IMR-90 (cell line): ENCODE data around the gene PON1. TPM values are rescaled to one million over a fixed set of nuclear protein-coding genes. Genes with fewer than 3 reads are reported as not detected.

Source experiments
- ATAC-seq: fragments of 200-7000 bp; cut with Tn5 transposase; 2 replicates; pipeline ENCODE4 v1.9.1; 2020; ENCODE audit warnings: low read depth, mild to moderate bottlenecking, moderate library complexity
- BruUV-seq: library from RNA; stranded (reverse); fragments of 400-500 nt; replicated peaks from 2 replicates; lab custom pipeline; 2021; lab: Mats Ljungman, UMichigan
- CTCF ChIA-PET: fragments of 300-600 bp; formaldehyde crosslinking; extraction: SDS; loops from one replicate; lab custom pipeline; 2021; ENCODE audit warnings: antibody characterized with exemption; lab: Yijun Ruan, JAX
- POLR2A ChIA-PET: fragments of 300-600 bp; sonication (Branson Sonifier 250); formaldehyde crosslinking; loops from one replicate; lab custom pipeline; 2022; ENCODE audit warnings: antibody characterized with exemption; ENCODE audit not compliant: unreplicated experiment; lab: Charles Lee
- DNase-seq: peaks from one replicate; pipeline ENCODE4 v3.0.0; 2013
- H2AFZ ChIP-seq: replicated peaks from 2 replicates; pipeline ENCODE3; 2013; ENCODE audit warnings: low read length, mild to moderate bottlenecking; ENCODE audit not compliant: poor library complexity
- H2AK5ac ChIP-seq: 2 replicates; pipeline ENCODE4 v1.6.1; 2013; ENCODE audit warnings: low read depth, low read length, inconsistent platforms
- H2AK9ac ChIP-seq: replicated peaks from 2 replicates; pipeline ENCODE3; 2013; ENCODE audit warnings: mild to moderate bottlenecking, low read depth, low read length, moderate library complexity; ENCODE audit not compliant: poor library complexity
- H2BK120ac ChIP-seq: 2 replicates; pipeline ENCODE4 v1.6.1; 2013; ENCODE audit warnings: low read depth, low read length, inconsistent platforms
- H2BK15ac ChIP-seq: 3 replicates; pipeline ENCODE4 v1.6.1; 2013; ENCODE audit warnings: low read depth, low read length, inconsistent platforms
- H2BK20ac ChIP-seq: 2 replicates; pipeline ENCODE4 v1.6.1; 2013; ENCODE audit warnings: low read depth, mild to moderate bottlenecking, inconsistent platforms, low read length, moderate library complexity
- H2BK5ac ChIP-seq: 2 replicates; pipeline ENCODE4 v1.6.1; 2013; ENCODE audit warnings: mild to moderate bottlenecking, low read depth, low read length, inconsistent platforms; ENCODE audit not compliant: poor library complexity, severe bottlenecking
- H3K14ac ChIP-seq: replicated peaks from 2 replicates; pipeline ENCODE4 v1.6.1; 2013; ENCODE audit warnings: low read depth, low read length, inconsistent platforms
- H3K18ac ChIP-seq: 2 replicates; pipeline ENCODE4 v1.6.1; 2013; ENCODE audit warnings: low read depth, low read length, control low read depth
- H3K23ac ChIP-seq: 2 replicates; pipeline ENCODE4 v1.6.1; 2013; ENCODE audit warnings: low read depth, low read length, inconsistent platforms
- H3K27ac ChIP-seq: 2 replicates; pipeline ENCODE4 v1.5.1; 2013; ENCODE audit warnings: mild to moderate bottlenecking, control low read depth, low read length; ENCODE audit not compliant: insufficient read depth
- H3K27me3 ChIP-seq: 2 replicates; pipeline ENCODE4 v1.6.1; 2013; ENCODE audit warnings: low read length; ENCODE audit not compliant: control insufficient read depth, insufficient read depth
- H3K36me3 ChIP-seq: 2 replicates; pipeline ENCODE4 v1.6.1; 2013; ENCODE audit warnings: low read length, mixed read lengths; ENCODE audit not compliant: control insufficient read depth, insufficient read depth
- H3K4ac ChIP-seq: 2 replicates; pipeline ENCODE4 v1.6.1; 2013; ENCODE audit warnings: low read depth, low read length, inconsistent platforms
- H3K4me1 ChIP-seq: 2 replicates; pipeline ENCODE4 v1.6.1; 2013; ENCODE audit warnings: low read length, mixed read lengths; ENCODE audit not compliant: control insufficient read depth, insufficient read depth
- H3K4me2 ChIP-seq: 2 replicates; pipeline ENCODE4 v1.6.1; 2013; ENCODE audit warnings: low read depth, mild to moderate bottlenecking, control low read depth, low read length, moderate library complexity
- H3K4me3 ChIP-seq: 2 replicates; pipeline ENCODE4 v1.5.1; 2013; ENCODE audit warnings: low read depth, mild to moderate bottlenecking, control low read depth, low read length, moderate library complexity; ENCODE audit not compliant: insufficient read depth
- H3K56ac ChIP-seq: 2 replicates; pipeline ENCODE4 v1.6.1; 2013; ENCODE audit warnings: low read length, inconsistent platforms; ENCODE audit not compliant: insufficient read depth; ENCODE audit errors: extremely low read depth
- H3K79me1 ChIP-seq, 2 experiments: 2 replicates each; pipeline ENCODE4 v1.6.1; 2013; ENCODE audit warnings: low read length in 2 of 2, inconsistent platforms in 1 of 2, low read depth in 1 of 2
- H3K9ac ChIP-seq: 2 replicates; pipeline ENCODE4 v1.6.1; 2013; ENCODE audit warnings: low read depth, low read length, control low read depth
- H3K9me1 ChIP-seq: 2 replicates; pipeline ENCODE4 v1.6.1; 2013; ENCODE audit warnings: low read length, inconsistent platforms; ENCODE audit not compliant: insufficient read depth
- H3K9me3 ChIP-seq: 2 replicates; pipeline ENCODE4 v1.6.1; 2013; ENCODE audit warnings: low read length; ENCODE audit not compliant: control insufficient read depth, insufficient read depth
- H4K20me1 ChIP-seq: 2 replicates; pipeline ENCODE4 v1.6.1; 2013; ENCODE audit warnings: low read length, inconsistent platforms; ENCODE audit not compliant: insufficient read depth
- H4K5ac ChIP-seq: 2 replicates; pipeline ENCODE4 v1.6.1; 2013; ENCODE audit warnings: mild to moderate bottlenecking, low read depth, low read length, control low read depth
- H4K8ac ChIP-seq, 2 experiments: 2 replicates each; pipeline ENCODE4 v1.6.1; 2013; ENCODE audit warnings: low read depth in 2 of 2, low read length in 2 of 2, control low read depth in 1 of 2, inconsistent platforms in 1 of 2
- H4K91ac ChIP-seq: 2 replicates; pipeline ENCODE4 v1.6.1; 2013; ENCODE audit warnings: low read depth, low read length, inconsistent platforms; ENCODE audit not compliant: insufficient read depth
- BHLHE40 ChIP-seq: fragments of 150-350 bp; IDR thresholded peaks from 2 replicates; pipeline ENCODE4 v1.6.1; 2016; ENCODE audit warnings: mild to moderate bottlenecking, low read depth, low read length
- CEBPB ChIP-seq: IDR thresholded peaks from 2 replicates; pipeline ENCODE4 v1.6.1; 2012; ENCODE audit warnings: low read depth, low read length, improper control_type of control experiment
- CTCF ChIP-seq: conservative IDR thresholded peaks from 2 replicates; pipeline ENCODE4 v1.5.1; 2012; ENCODE audit warnings: mild to moderate bottlenecking, low read depth, low read length, improper control_type of control experiment
- ELK1 ChIP-seq: fragments of 150-350 bp; IDR thresholded peaks from 2 replicates; pipeline ENCODE4 v1.6.1; 2016; ENCODE audit warnings: low read depth, mild to moderate bottlenecking, low read length, moderate library complexity, borderline replicate concordance
- FOS ChIP-seq: fragments of 150-350 bp; IDR thresholded peaks from 2 replicates; pipeline ENCODE4 v1.6.1; 2016; ENCODE audit warnings: low read depth, low read length
- MAFK ChIP-seq: IDR thresholded peaks from 2 replicates; pipeline ENCODE4 v1.6.1; 2012; ENCODE audit warnings: low read depth, low read length, improper control_type of control experiment
- NFE2L2 ChIP-seq: fragments of 150-350 bp; IDR thresholded peaks from 2 replicates; pipeline ENCODE4 v1.6.1; 2016; ENCODE audit warnings: low read depth, mild to moderate bottlenecking, low read length
- POLR2A ChIP-seq: IDR thresholded peaks from 2 replicates; pipeline ENCODE4 v1.6.1; 2012; ENCODE audit warnings: mild to moderate bottlenecking, low read depth, low read length
- RAD21 ChIP-seq: IDR thresholded peaks from 2 replicates; pipeline ENCODE4 v1.6.1; 2012; ENCODE audit warnings: low read length, improper control_type of control experiment
- RCOR1 ChIP-seq: IDR thresholded peaks from 2 replicates; pipeline ENCODE4 v1.6.1; 2012; ENCODE audit warnings: mild to moderate bottlenecking, low read length, improper control_type of control experiment; ENCODE audit not compliant: insufficient replicate concordance
- RFX5 ChIP-seq: IDR thresholded peaks from 2 replicates; pipeline ENCODE4 v1.8.0; 2012; ENCODE audit warnings: low read depth, mild to moderate bottlenecking, low read length, moderate library complexity
- SMC3 ChIP-seq: fragments of 150-350 bp; IDR thresholded peaks from 2 replicates; pipeline ENCODE4 v1.6.1; 2016; ENCODE audit warnings: low read depth, mild to moderate bottlenecking, antibody characterized with exemption, low read length, moderate library complexity
- USF2 ChIP-seq: fragments of 150-350 bp; IDR thresholded peaks from 2 replicates; pipeline ENCODE4 v1.6.1; 2017; ENCODE audit warnings: mild to moderate bottlenecking, antibody characterized with exemption, low read length, low read depth
- dilution Hi-C: fragments of 300-500 bp; cut with HindIII; formaldehyde crosslinking; loops from one replicate; pipeline ENCODE4 v1.14.3; 2018; ENCODE audit warnings: low sequenced_read_pairs; ENCODE audit not compliant: unreplicated experiment
- in situ Hi-C: fragments of 300-500 bp; cut with MboI; formaldehyde crosslinking; loops from 3 replicates; pipeline ENCODE4 v1.14.3; 2019; ENCODE audit warnings: low sequenced_read_pairs, inconsistent platforms, mixed read lengths
- intact Hi-C: fragments of 100-400 bp; cut with micrococcal nuclease; formaldehyde crosslinking; loops from 2 replicates; pipeline ENCODE4 v1.10.0; 2022
- polyA plus RNA-seq, 3 experiments: library from polyadenylated mRNA; depleted of rRNA; stranded (reverse); fragments of >200 nt; gene quantifications; 2 replicates each; pipeline ENCODE4 v1.2.3, GENCODE V29; 2012; ENCODE audit warnings: low replicate concordance in 1 of 3
- total RNA-seq: library from RNA; depleted of rRNA; stranded (reverse); fragments of >200 nt; gene quantifications from 2 replicates; pipeline ENCODE4 v1.2.3, GENCODE V29; 2012

Gene PON1
- total and polyA plus RNA-seq, 2 of the 4 experiments (the other 2 are of a cell fraction): not detected

- in situ Hi-C loops (no loop called here), dilution Hi-C loops (no loop called here), intact Hi-C loops (no loop called here)
- no peak overlapping the region for H4K91ac ChIP-seq
- H2BK20ac ChIP-seq: no peak overlapping the region
- no peak overlapping the region for H2AK5ac ChIP-seq
- no peaks in the 10 kb centered on the region for H3K79me1 ChIP-seq
- no peak overlapping the region for H3K4me3 ChIP-seq
- no peak overlapping the region for H3K4ac ChIP-seq
- no peaks in the 10 kb centered on the region for H3K4me1 ChIP-seq
- POLR2A ChIA-PET: no interaction called here
- no TSS peak for BruUV-seq
- H3K14ac ChIP-seq: no peak overlapping the region
- TF ChIP-seq BHLHE40 (no peak), RCOR1 (no peak), CEBPB (no peak), RFX5 (no peak), CTCF (no peak), SMC3 (no peak), MAFK (no peak), NFE2L2 (no peak), USF2 (no peak), POLR2A (no peak), FOS (no peak), ELK1 (no peak), RAD21 (no peak)
- H3K9ac ChIP-seq: no peak overlapping the region
- H3K18ac ChIP-seq: no peak overlapping the region
- no peak overlapping the region for H3K23ac ChIP-seq
- H3K9me1 ChIP-seq: no peaks in the 10 kb centered on the region
- no peaks in the 10 kb centered on the region for H4K20me1 ChIP-seq
- no peak overlapping the region for H2BK5ac ChIP-seq
- H4K5ac ChIP-seq: no peak overlapping the region
- H2AK9ac ChIP-seq: no peak overlapping the region
- ATAC-seq (no peak), DNase-seq (no peak)
- H3K27ac ChIP-seq: no peak overlapping the region
- no peak overlapping the region for H2BK120ac ChIP-seq
- no peak overlapping the region for H3K4me2 ChIP-seq
- no peaks in the 10 kb centered on the region for H3K9me3 ChIP-seq
- CTCF ChIA-PET: no interaction called here
- no peaks in the 10 kb centered on the region for H3K36me3 ChIP-seq
- no peak overlapping the region for H2AFZ ChIP-seq
- no peak overlapping the region for H3K56ac ChIP-seq
- no peak overlapping the region for H2BK15ac ChIP-seq
- H3K27me3 ChIP-seq: no peaks in the 10 kb centered on the region
- H4K8ac ChIP-seq: no peak overlapping the region
These were observed 28.9 kb downstream of the PON1 start for GRCh38 chr7:95295397-95295796.
